HG02885 (cell line): ENCODE measurements around the gene GOLGA6C.
"Not testable (repeated sequence)": the region's sequence is repeated elsewhere in the genome, so short reads cannot be mapped to it uniquely, and the experiment has no call there.

ENCODE experiments used
- ATAC-seq: cut with Tn5 transposase; IDR thresholded peaks from one replicate; pipeline ENCODE4 v1.9.1; 2021; ENCODE audit warnings: mild to moderate bottlenecking; ENCODE audit not compliant: unreplicated experiment, poor library complexity

The GOLGA6C gene, protein sequence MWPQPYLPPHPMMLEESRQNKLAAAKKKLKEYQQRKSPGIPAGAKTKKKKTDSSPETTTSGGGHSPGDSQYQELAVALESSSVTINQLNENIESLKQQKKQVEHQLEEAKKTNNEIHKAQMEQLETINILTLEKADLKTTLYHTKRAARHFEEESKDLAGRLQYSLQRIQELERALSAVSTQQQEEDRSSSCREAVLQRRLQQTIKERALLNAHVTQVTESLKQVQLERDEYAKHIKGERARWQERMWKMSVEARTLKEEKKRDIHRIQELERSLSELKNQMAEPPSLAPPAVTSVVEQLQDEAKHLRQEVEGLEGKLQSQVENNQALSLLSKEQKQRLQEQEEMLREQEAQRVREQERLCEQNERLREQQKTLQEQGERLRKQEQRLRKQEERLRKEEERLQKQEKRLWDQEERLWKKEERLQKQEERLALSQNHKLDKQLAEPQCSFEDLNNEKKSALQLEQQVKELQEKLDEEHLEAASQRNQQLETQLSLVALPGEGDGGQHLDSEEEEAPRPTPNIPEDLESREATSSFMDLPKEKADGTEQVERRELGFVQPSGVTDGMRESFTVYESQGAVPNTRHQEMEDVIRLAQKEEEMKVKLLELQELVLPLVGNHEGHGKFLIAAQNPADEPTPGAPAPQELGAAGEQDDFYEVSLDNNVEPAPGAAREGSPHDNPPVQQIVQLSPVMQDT

DNA sequence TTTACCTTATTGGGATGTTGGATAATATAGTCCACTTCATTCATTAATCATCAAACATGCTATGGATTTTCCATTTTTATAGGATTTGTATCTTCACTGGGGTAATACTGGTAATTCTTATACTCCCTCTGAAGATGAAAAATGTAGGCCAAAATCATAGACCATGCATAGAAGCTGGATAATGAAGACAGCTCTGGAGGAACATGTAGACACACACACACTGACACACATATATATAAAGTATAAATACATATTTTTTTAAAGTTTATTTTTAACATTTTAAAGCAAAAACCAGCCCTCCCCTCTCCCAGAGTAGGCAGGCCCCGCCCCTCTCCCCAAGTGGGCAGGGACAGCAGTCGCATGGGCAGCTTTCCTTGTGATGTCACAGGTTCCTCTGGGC is at the start of gene GOLGA6C:
GOLGA6C (plus strand) TSS at position 301 of the 400 bp plus-strand sequence. CDS start 265 bp downstream, outside the sequence.
- not testable (repeated sequence) for ATAC-seq

GRCh38 chr15:75208501-75209288 is 49.4 kb upstream of the GOLGA6C start:
- ATAC-seq = no peak

GRCh38 chr15:75209289-75209676 is 48.9 kb upstream of the GOLGA6C start:
- ATAC-seq = no peak

DNA sequence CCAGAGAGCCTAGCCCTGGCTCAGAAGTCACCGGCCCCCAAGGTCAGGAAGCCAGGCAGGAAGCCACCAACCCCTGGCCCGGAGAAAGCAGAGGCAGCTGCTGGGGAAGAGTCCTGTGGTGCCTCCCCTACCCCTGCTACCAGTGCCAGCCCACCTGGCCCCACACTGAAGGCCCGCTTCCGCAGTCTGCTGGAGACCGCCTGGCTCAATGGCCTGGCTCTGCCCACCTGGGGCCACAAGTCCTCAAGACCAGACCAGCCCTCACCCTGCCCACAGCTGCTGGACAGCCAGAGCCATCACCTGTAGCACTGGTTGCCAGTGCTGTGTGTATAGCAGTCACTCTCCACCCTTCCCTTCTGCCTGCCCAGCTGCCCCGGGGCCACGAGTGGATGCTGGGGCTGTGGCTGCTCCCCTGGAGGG is 47.3 kb upstream of the GOLGA6C start:
- ATAC-seq = no peak

DNA sequence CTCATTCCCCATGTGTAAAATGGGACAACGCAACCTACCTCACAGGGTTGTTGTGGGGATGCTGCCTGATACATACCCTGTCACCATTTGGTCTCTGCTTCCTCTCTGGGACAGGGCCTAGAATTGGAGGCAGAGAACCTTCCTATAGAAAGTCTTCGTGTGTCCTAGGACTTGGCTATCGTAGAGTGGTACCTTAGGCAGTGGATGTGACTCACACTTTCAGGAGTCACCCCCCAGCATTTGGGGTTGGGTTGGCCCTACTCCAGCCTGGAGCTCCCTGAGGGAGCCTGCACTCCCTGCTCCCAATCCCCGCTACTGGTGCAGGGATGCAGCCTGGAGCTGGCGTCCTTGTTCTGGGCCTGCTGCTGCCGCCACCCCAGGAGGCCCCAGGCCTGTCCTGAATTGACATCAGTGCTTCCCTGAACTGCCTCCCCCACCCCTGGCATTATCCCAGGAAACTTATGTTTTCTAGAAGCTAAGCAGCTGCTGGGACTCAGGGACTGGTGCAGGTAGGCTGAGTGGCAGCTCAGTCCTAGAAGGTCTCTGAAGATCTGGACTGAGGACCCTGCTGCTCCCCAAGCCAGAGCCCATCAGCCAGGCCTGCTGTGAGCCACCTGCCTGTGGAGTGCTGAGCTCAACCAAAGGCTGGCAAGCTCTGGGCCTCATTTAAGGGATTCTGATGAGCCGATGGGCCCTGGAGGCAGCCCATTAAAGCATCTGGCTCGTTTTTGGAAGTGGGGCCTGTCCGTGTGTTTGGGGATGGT is 46.5 kb upstream of the GOLGA6C start:
- no peak for ATAC-seq

- ATAC-seq = no peak
These were observed 45.8 kb upstream of the GOLGA6C start for GRCh38 chr15:75212200-75212858.

DNA sequence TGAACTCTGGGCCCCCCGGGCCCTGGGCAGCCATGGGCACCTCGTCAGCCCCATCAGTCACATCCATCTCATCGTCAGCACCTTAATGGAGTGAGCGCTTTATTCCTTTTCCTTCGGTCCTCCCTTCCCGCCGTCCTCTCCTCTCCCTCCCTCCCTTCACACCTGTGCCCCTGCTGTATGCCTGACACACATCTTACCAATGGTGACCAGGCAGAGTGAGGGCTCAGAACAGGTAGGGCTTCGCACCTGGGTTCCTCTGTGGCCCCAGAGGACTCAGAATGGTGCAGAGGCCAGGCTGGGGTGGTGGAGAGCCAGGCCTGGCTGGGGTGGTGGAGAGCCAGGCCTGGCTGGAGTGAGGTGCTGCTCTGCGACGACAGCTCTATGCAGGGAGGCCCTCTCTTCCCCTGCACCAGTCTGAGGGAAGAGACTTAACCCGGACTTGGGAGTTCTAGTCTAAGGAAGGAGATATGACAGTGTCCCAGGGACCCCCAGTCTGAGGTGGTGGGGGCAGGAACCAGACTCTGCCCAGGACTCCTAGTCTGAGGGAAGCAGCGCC is 44.8 kb upstream of the GOLGA6C start:
- no peak for ATAC-seq

- no peak for ATAC-seq
These were observed 44.3 kb upstream of the GOLGA6C start for GRCh38 chr15:75213768-75214221.

- no peak for ATAC-seq
These were observed 43.6 kb upstream of the GOLGA6C start for GRCh38 chr15:75214293-75215096.

DNA sequence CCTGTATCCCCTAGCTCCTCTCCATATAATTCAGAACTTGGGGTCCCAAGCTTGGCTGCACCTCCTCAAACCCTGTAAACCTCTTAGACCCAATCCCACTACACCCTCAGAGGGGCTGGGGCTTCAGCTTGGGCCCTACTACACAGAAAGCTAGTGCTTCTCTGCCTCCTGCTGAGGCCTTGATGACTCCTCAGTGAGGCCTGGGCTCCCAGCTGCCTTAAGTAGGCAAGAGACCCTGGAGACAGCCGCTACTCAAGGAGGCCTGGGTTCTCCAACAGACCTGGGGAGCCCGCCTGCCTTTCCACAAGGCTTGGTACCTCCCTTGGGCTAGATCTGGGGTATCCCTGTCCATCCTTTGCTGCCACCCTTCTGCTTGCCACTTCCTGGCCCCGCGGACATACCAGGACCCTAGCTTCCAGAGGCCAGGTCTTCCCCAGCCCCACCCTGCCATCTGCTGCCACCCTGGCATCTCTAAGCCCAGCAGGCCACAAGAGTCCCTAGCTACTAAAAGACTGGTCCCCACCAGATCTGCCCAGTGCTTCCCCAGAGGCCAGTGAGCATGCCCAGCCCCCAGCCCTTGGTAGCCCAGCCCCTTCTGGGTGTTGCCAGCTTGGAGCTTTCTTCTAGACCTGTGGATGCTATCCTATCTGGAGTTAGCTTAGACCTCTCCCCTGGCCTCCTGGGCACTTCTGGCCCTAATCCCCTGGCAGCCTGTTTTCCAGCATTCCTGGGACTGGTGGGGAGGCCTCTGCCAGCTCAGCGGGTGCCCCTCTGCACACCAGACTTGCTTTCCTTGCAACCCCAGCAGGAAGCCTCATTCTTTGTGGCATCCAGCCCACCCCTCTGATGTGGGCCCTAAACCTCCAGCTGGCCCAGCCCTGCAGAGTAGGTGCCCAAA is 42.8 kb upstream of the GOLGA6C start:
- no peak for ATAC-seq

DNA sequence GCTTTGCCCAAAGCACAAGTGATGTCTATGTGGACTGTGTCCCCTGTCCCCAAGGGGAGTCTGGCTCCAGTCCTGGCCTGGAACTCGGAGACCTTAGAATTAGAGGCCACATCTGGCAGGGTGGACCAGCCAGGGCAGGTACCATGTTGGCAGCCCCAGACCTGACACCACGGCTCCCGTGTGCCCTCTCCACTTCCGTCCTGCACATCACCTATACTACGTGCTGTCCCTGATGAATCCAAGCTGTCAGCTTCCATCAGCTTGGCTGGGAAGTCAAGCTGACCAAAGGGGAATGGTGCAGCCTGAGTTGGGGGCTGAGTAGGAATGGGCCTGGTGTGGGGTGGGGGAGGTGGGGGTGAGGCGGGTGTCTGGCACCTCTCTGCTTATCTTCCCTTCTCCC is 41.1 kb upstream of the GOLGA6C start:
- no peak for ATAC-seq

DNA sequence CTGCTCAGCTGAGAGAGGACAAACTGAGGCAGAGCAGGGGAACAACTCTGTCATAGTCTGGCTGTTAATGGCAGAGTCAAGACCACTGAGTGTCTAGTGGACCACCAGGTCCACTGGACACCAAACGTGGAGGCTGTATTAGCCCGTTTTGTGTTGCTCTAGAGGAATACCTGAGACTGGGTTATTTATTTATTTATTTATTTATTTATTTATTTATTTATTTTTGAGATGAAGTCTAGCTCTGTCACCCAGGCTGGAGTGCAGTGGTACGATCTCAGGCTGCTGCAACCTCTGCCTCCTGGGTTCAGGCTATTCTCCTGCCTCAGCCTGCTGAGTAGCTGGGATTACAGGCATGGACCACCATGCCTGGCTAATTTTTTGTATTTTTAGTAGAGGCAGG is 40.6 kb upstream of the GOLGA6C start:
- ATAC-seq = not testable (repeated sequence)

DNA sequence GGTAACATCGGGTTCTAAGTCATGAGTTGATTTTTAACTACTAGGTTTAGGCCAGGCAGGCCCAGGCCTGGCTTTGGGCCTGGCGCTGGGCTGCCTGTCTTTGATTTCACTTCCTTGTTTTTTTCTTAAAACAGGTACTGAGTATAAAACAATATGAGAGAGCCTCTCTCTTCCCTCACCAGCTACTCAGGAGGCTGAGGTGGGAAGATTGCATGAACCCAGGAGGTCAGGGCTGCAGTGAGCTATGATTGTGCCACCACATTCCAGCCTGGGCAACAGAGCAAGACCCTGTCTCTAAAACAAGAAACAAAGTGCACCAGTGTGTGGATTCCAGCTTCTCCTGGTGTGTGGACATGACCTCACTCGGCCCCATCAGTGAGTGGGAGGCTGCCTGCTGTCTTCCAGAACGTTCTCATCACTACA is 38.6 kb upstream of the GOLGA6C start:
- not testable (repeated sequence) for ATAC-seq

- ATAC-seq = no peak
These were observed 34.4 kb upstream of the GOLGA6C start for GRCh38 chr15:75223688-75224087.

- no peak for ATAC-seq
These were observed 33.9 kb upstream of the GOLGA6C start for GRCh38 chr15:75224281-75224680.

- not testable (repeated sequence) for ATAC-seq
These were observed 32.9 kb upstream of the GOLGA6C start for GRCh38 chr15:75225102-75225836.
